ENCODE measurements around the gene DNAH17. TPM values are rescaled to one million over a fixed set of nuclear protein-coding genes. Genes with fewer than 3 reads are reported as not detected.

Gene DNAH17
- total RNA-seq, 1 experiment from 2014 or later = 0.11 TPM

GRCh38 chr17:78460176-78460675 lies 117.0 kb downstream of the DNAH17 start:
- no peak for DNase-seq (ENCODE audit: low spot score)
- H3K27me3 ChIP-seq (replicated peaks; ENCODE audit: insufficient read depth, low read depth, low read length, poor library complexity) = no peaks in the 10 kb centered on the region
- CTCF ChIA-PET = no interaction called here
- TF ChIP-seq CTCF (conservative IDR thresholded peaks at IDR 0.05; ENCODE audit: low read depth, low read length) = no peak
- no peak for TF ChIP-seq EZH2 (IDR thresholded peaks at IDR 0.05; ENCODE audit: borderline replicate concordance, low read depth, low read length, poor library complexity, severe bottlenecking)
- H3K4me1 ChIP-seq (ENCODE audit: insufficient read depth, low read length, poor library complexity, severe bottlenecking) = no peaks in the 10 kb centered on the region
- POLR2A ChIA-PET (ENCODE audit: low non-redundant PET) = no interaction called here
- H3K9me3 ChIP-seq (ENCODE audit: low read depth, low read length, poor library complexity, severe bottlenecking) = no peaks in the 10 kb centered on the region
- intact Hi-C loops (cut with micrococcal nuclease; ENCODE audit: unreplicated experiment) = no loop called here
- no peak overlapping the region for H3K4me3 ChIP-seq (ENCODE audit: low read depth, low read length, poor library complexity, severe bottlenecking)
- no peak overlapping the region for H3K27ac ChIP-seq (ENCODE audit: low read depth, low read length, poor library complexity, severe bottlenecking)
- H3K36me3 ChIP-seq (ENCODE audit: insufficient read depth, low read length, poor library complexity, severe bottlenecking) = no peaks in the 10 kb centered on the region
- no TSS peak for BruUV-seq (replicated peaks)

DNA sequence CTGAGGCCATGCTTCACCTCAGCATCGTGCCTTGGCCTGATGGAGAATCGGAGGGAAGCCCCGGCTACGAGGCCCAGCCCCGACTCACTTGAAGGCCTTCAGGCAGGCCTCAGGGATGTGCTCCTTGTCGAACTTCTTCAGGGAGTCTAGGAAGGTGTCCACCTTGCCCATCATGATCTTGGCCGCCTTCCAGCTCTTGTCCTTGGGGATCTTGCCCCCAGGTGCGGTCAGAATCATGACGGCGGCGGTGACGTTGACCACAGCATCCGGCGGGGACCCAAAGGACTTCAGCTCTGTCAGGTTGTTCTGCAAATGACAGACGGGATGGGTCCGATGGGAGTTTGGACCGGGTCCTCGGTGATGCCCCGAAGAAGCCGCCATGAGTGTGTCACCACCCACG lies 117.5 kb downstream of the DNAH17 start:
- no peak overlapping the region for H3K4me3 ChIP-seq (ENCODE audit: low read depth, low read length, poor library complexity, severe bottlenecking)
- no peak overlapping the region for H3K27ac ChIP-seq (ENCODE audit: low read depth, low read length, poor library complexity, severe bottlenecking)
- ChIA-PET CTCF (no interaction called here), POLR2A (ENCODE audit: low non-redundant PET) (interaction anchor here (0.6 kb wide), 1 partner anchor 248 kb away, joined by 3 read pairs; no protein-coding TSS in a partner anchor)
- no peaks in the 10 kb centered on the region for H3K9me3 ChIP-seq (ENCODE audit: low read depth, low read length, poor library complexity, severe bottlenecking)
- no peak for TF ChIP-seq CTCF (conservative IDR thresholded peaks at IDR 0.05; ENCODE audit: low read depth, low read length)
- no peak for TF ChIP-seq EZH2 (IDR thresholded peaks at IDR 0.05; ENCODE audit: borderline replicate concordance, low read depth, low read length, poor library complexity, severe bottlenecking)
- intact Hi-C loops (cut with micrococcal nuclease; ENCODE audit: unreplicated experiment) = no loop called here
- no peaks in the 10 kb centered on the region for H3K27me3 ChIP-seq (replicated peaks; ENCODE audit: insufficient read depth, low read depth, low read length, poor library complexity)
- no TSS peak for BruUV-seq (replicated peaks)
- H3K4me1 ChIP-seq (ENCODE audit: insufficient read depth, low read length, poor library complexity, severe bottlenecking) = no peaks in the 10 kb centered on the region
- no peak for DNase-seq (ENCODE audit: low spot score)
- H3K36me3 ChIP-seq (ENCODE audit: insufficient read depth, low read length, poor library complexity, severe bottlenecking) = no peaks in the 10 kb centered on the region

- ChIA-PET CTCF (no interaction called here), POLR2A (ENCODE audit: low non-redundant PET) (no interaction called here)
- intact Hi-C loops (cut with micrococcal nuclease; ENCODE audit: unreplicated experiment) = no loop called here
- H3K4me1 ChIP-seq (ENCODE audit: insufficient read depth, low read length, poor library complexity, severe bottlenecking) = no peaks in the 10 kb centered on the region
- H3K27me3 ChIP-seq (replicated peaks; ENCODE audit: insufficient read depth, low read depth, low read length, poor library complexity) = no peaks in the 10 kb centered on the region
- no peaks in the 10 kb centered on the region for H3K36me3 ChIP-seq (ENCODE audit: insufficient read depth, low read length, poor library complexity, severe bottlenecking)
- DNase-seq (ENCODE audit: low spot score) = peak; percentile 66
- no TSS peak for BruUV-seq (replicated peaks)
- no peaks in the 10 kb centered on the region for H3K9me3 ChIP-seq (ENCODE audit: low read depth, low read length, poor library complexity, severe bottlenecking)
- no peak overlapping the region for H3K4me3 ChIP-seq (ENCODE audit: low read depth, low read length, poor library complexity, severe bottlenecking)
- no peak overlapping the region for H3K27ac ChIP-seq (ENCODE audit: low read depth, low read length, poor library complexity, severe bottlenecking)
- TF ChIP-seq EZH2 (IDR thresholded peaks at IDR 0.05; ENCODE audit: borderline replicate concordance, low read depth, low read length, poor library complexity, severe bottlenecking) (no peak), CTCF (conservative IDR thresholded peaks at IDR 0.05; ENCODE audit: low read depth, low read length) (no peak)
Observed at GRCh38 chr17:78458736-78459335, 118.4 kb downstream of the DNAH17 start.
